HG03280 (cell line): ENCODE results near the gene NCKAP5.

ENCODE experiments used
- ATAC-seq: cut with Tn5 transposase; IDR thresholded peaks from one replicate; pipeline ENCODE4 v1.9.1; 2021; ENCODE audit warnings: mild to moderate bottlenecking, moderate library complexity; ENCODE audit not compliant: unreplicated experiment

Gene NCKAP5

GRCh38 chr2:133293544-133294353, 274.5 kb downstream of the NCKAP5 start:
- ATAC-seq: no peak

- no peak for ATAC-seq
Observed at GRCh38 chr2:133292259-133292658, 276.0 kb downstream of the NCKAP5 start.

GRCh38 chr2:133287709-133288108, 280.6 kb downstream of the NCKAP5 start:
- no peak for ATAC-seq

- ATAC-seq: no peak
Observed at GRCh38 chr2:133286326-133286922, 281.8 kb downstream of the NCKAP5 start.

GRCh38 chr2:133273031-133273430, 295.2 kb downstream of the NCKAP5 start:
- ATAC-seq: no peak

GRCh38 chr2:133271105-133271504, 297.2 kb downstream of the NCKAP5 start:
- no peak for ATAC-seq

GRCh38 chr2:133270550-133270949, 297.7 kb downstream of the NCKAP5 start:
- ATAC-seq: no peak

GRCh38 chr2:133266926-133267590, 301.2 kb downstream of the NCKAP5 start:
- no peak for ATAC-seq

- no peak for ATAC-seq
Observed at GRCh38 chr2:133266041-133266925, 302.0 kb downstream of the NCKAP5 start.

GRCh38 chr2:133265432-133265949, 302.8 kb downstream of the NCKAP5 start:
- no peak for ATAC-seq

- ATAC-seq: no peak
Observed at GRCh38 chr2:133264989-133265401, 303.3 kb downstream of the NCKAP5 start.

GRCh38 chr2:133262893-133263292, 305.4 kb downstream of the NCKAP5 start:
- no peak for ATAC-seq

- ATAC-seq: no peak
Observed at GRCh38 chr2:133255360-133255759, 312.9 kb downstream of the NCKAP5 start.

- ATAC-seq: no peak
Observed at GRCh38 chr2:133253793-133254192, 314.5 kb downstream of the NCKAP5 start.

GRCh38 chr2:133252780-133253355, 315.4 kb downstream of the NCKAP5 start:
- ATAC-seq: no peak

GRCh38 chr2:133249362-133249761, 318.9 kb downstream of the NCKAP5 start:
- no peak for ATAC-seq

- ATAC-seq: no peak
Observed at GRCh38 chr2:133248264-133248663, 320.0 kb downstream of the NCKAP5 start.

- no peak for ATAC-seq
Observed at GRCh38 chr2:133247631-133248030, 320.6 kb downstream of the NCKAP5 start.

GRCh38 chr2:133241224-133241571, 327.1 kb downstream of the NCKAP5 start:
- ATAC-seq: no peak

GRCh38 chr2:133240491-133241223, 327.6 kb downstream of the NCKAP5 start:
- ATAC-seq: no peak
